B cell (primary cell): ENCODE data around the gene COMT.

Source experiments
- CTCF ChIP-seq: fragments of 200-600 bp; IDR thresholded peaks from one replicate; pipeline ENCODE4 v1.8.0; 2022; ENCODE audit warnings: antibody characterized with exemption, mild to moderate bottlenecking
- EZH2 ChIP-seq: IDR thresholded peaks from 2 replicates; pipeline ENCODE4 v1.6.1; 2012; ENCODE audit warnings: borderline replicate concordance, low read depth, mild to moderate bottlenecking, moderate library complexity, low read length; ENCODE audit not compliant: insufficient read depth, poor library complexity, severe bottlenecking

- TF ChIP-seq CTCF (no peak), EZH2 (no peak)
Observed at GRCh38 chr22:19992481-19992911, 50.9 kb downstream of the COMT start.
